ENCODE data around the gene BBS5.

GRCh38 chr2:169528271-169528701 lies 49.0 kb downstream of the BBS5 start:
- peak; percentile 76 to 95 (median 90) for TF ChIP-seq CTCF (optimal IDR thresholded peaks at IDR 0.05 in 1 of 3, IDR thresholded peaks at IDR 0.05 in 1 of 3, conservative IDR thresholded peaks at IDR 0.05 in 1 of 3; ENCODE audit: extremely low read depth in 1 of 3, insufficient read depth in 2 of 3, low read length in 3 of 3)
- TF ChIP-seq EZH2 (IDR thresholded peaks at IDR 0.05; ENCODE audit: low read length): no peak

Measured in keratinocyte (primary cell).